H1 (cell line): ENCODE data around the gene BTBD10. TPM values are rescaled to one million over a fixed set of nuclear protein-coding genes. Genes with fewer than 3 reads are reported as not detected.

Source experiments
- CTCF ChIA-PET: fragments of 300-600 bp; sonication (Branson Sonifier 250); formaldehyde crosslinking; loops from one replicate; lab custom pipeline; 2021; ENCODE audit not compliant: partially characterized antibody; lab: Charles Lee
- POLR2A ChIA-PET: fragments of 300-600 bp; sonication (Branson Sonifier 250); formaldehyde crosslinking; loops from one replicate; lab custom pipeline; 2021; ENCODE audit warnings: inconsistent platforms; ENCODE audit not compliant: partially characterized antibody; lab: Charles Lee
- DNase-seq, 2 experiments: peaks; one replicate each; pipeline versions ENCODE4 v3.0.0 to v3.0.0-alpha.2; 2010 to 2022; ENCODE audit warnings: low spot score in 2 of 2, low read depth in 1 of 2, mixed read lengths in 1 of 2
- FAIRE-seq: peaks from 2 replicates; lab custom pipeline; 2011; peaks lifted over from hg19 to GRCh38; lab: Jason Lieb, UNC
- H2AFZ ChIP-seq: 2 replicates; pipeline ENCODE4 v1.8.1; 2012; ENCODE audit warnings: low read length, inconsistent platforms
- H2AK5ac ChIP-seq: 2 replicates; pipeline ENCODE4 v1.6.1; 2013; ENCODE audit warnings: low read depth, low read length
- H2BK120ac ChIP-seq: replicated peaks from 2 replicates; pipeline ENCODE3; 2013; ENCODE audit warnings: low read depth, low read length, inconsistent platforms
- H2BK12ac ChIP-seq: 2 replicates; pipeline ENCODE4 v1.6.1; 2013; ENCODE audit warnings: low read depth, low read length
- H2BK15ac ChIP-seq: 2 replicates; pipeline ENCODE4 v1.6.1; 2013; ENCODE audit warnings: low read length
- H2BK20ac ChIP-seq: 2 replicates; pipeline ENCODE4 v1.6.1; 2013; ENCODE audit warnings: low read length
- H2BK5ac ChIP-seq: 2 replicates; pipeline ENCODE4 v1.6.1; 2013; ENCODE audit warnings: low read depth, low read length
- H3K14ac ChIP-seq: 2 replicates; pipeline ENCODE4 v1.6.1; 2013; ENCODE audit warnings: inconsistent platforms; ENCODE audit not compliant: insufficient read length
- H3K18ac ChIP-seq: 2 replicates; pipeline ENCODE4 v1.6.1; 2013; ENCODE audit warnings: low read length; ENCODE audit errors: extremely low read depth
- H3K23ac ChIP-seq: 2 replicates; pipeline ENCODE4 v1.6.1; 2013; ENCODE audit warnings: inconsistent platforms; ENCODE audit not compliant: insufficient read length
- H3K23me2 ChIP-seq: 2 replicates; pipeline ENCODE4 v1.6.1; 2013; ENCODE audit warnings: low read depth, low read length
- H3K27ac ChIP-seq: 2 replicates; pipeline ENCODE4 v1.6.1; 2011; ENCODE audit warnings: low read depth, low read length, inconsistent platforms
- H3K27me3 ChIP-seq, 4 experiments: replicated peaks in 1 of 4; 1 replicate in 1 of 4; 2 replicates in 3 of 4; pipeline versions ENCODE4 v1.6.1 to v1.8.1; 2011 to 2013; ENCODE audit warnings: low read length in 3 of 4, mild to moderate bottlenecking in 3 of 4, inconsistent platforms in 2 of 4, mixed read lengths in 2 of 4, moderate library complexity in 1 of 4; ENCODE audit not compliant: control insufficient read depth in 3 of 4, insufficient read depth in 3 of 4; ENCODE audit errors: extremely low read depth in 1 of 4
- H3K36me3 ChIP-seq, 4 experiments: 2 replicates each; pipeline versions ENCODE4 v1.6.1 to v1.8.1; 2011 to 2013; ENCODE audit warnings: mild to moderate bottlenecking in 4 of 4, low read length in 3 of 4, moderate library complexity in 2 of 4, control low read depth in 1 of 4, inconsistent platforms in 1 of 4; ENCODE audit not compliant: insufficient read depth in 4 of 4, control insufficient read depth in 2 of 4
- H3K4ac ChIP-seq: replicated peaks from 2 replicates; pipeline ENCODE3; 2013; ENCODE audit warnings: low read length, low read depth, mixed read lengths, inconsistent platforms; ENCODE audit not compliant: insufficient read length
- H3K4me1 ChIP-seq, 4 experiments: replicated peaks in 1 of 4; 1 replicate in 1 of 4; 2 replicates in 3 of 4; pipeline versions ENCODE4 v1.6.1 to v1.8.1; 2011 to 2013; ENCODE audit warnings: low read length in 3 of 4, inconsistent platforms in 2 of 4, mixed read lengths in 1 of 4; ENCODE audit not compliant: insufficient read depth in 4 of 4, control insufficient read depth in 3 of 4
- H3K4me2 ChIP-seq, 2 experiments: 2 replicates each; pipeline versions ENCODE4 v1.6.1 to v1.8.1; 2011 to 2013; ENCODE audit warnings: low read depth in 2 of 2, low read length in 2 of 2, control low read depth in 1 of 2, inconsistent platforms in 1 of 2, mild to moderate bottlenecking in 1 of 2; ENCODE audit not compliant: insufficient read depth in 1 of 2
- H3K4me3 ChIP-seq, 4 experiments: fragments of 200-600, 300-600 bp in 1 of 4; sonication (generic), shearing (Covaris generic), sonication (Bioruptor Twin) in 1 of 4; 2 replicates each; pipeline versions ENCODE4 v1.5.1 to v1.8.1; 2011 to 2016; ENCODE audit warnings: low read length in 4 of 4, low read depth in 3 of 4, control low read depth in 2 of 4, inconsistent platforms in 2 of 4, mild to moderate bottlenecking in 2 of 4, mixed read lengths in 1 of 4, moderate library complexity in 1 of 4; ENCODE audit not compliant: insufficient read depth in 2 of 4; ENCODE audit errors: extremely low read depth in 1 of 4
- H3K56ac ChIP-seq: replicated peaks from 2 replicates; pipeline ENCODE3; 2013; ENCODE audit warnings: low read depth, mild to moderate bottlenecking, mixed read lengths, low read length, inconsistent platforms; ENCODE audit not compliant: insufficient read length
- H3K79me1 ChIP-seq: 2 replicates; pipeline ENCODE4 v1.6.1; 2013; ENCODE audit warnings: low read depth, low read length, control low read depth
- H3K79me2 ChIP-seq, 2 experiments: 2 replicates each; pipeline versions ENCODE4 v1.6.1 to v1.8.1; 2012 to 2013; ENCODE audit warnings: low read length in 2 of 2, mild to moderate bottlenecking in 2 of 2, inconsistent platforms in 1 of 2; ENCODE audit not compliant: insufficient read depth in 2 of 2, control insufficient read depth in 1 of 2
- H3K9ac ChIP-seq, 4 experiments: replicated peaks in 1 of 4; 1 replicate in 1 of 4; 2 replicates in 3 of 4; pipeline versions ENCODE4 v1.6.1 to v1.8.1; 2011 to 2013; ENCODE audit warnings: low read depth in 3 of 4, low read length in 3 of 4, control low read depth in 2 of 4, mild to moderate bottlenecking in 2 of 4, moderate library complexity in 2 of 4, inconsistent platforms in 1 of 4; ENCODE audit errors: extremely low read depth in 1 of 4
- H3K9me3 ChIP-seq, 2 experiments: 2 replicates each; pipeline versions ENCODE4 v1.6.1 to v1.8.1; 2012 to 2013; ENCODE audit warnings: mild to moderate bottlenecking in 2 of 2, moderate library complexity in 2 of 2, control low read depth in 1 of 2, inconsistent platforms in 1 of 2, low read depth in 1 of 2, low read length in 1 of 2, mixed read lengths in 1 of 2; ENCODE audit not compliant: insufficient read depth in 2 of 2
- H4K20me1 ChIP-seq, 2 experiments: replicated peaks in 1 of 2; 2 replicates each; pipeline versions ENCODE3 to v1.8.1; 2011 to 2013; ENCODE audit warnings: inconsistent platforms in 2 of 2, low read length in 2 of 2, mild to moderate bottlenecking in 1 of 2; ENCODE audit not compliant: insufficient read depth in 2 of 2, control insufficient read depth in 1 of 2
- H4K5ac ChIP-seq: 2 replicates; pipeline ENCODE4 v1.6.1; 2013; ENCODE audit warnings: low read length, low read depth, mixed read lengths, inconsistent platforms; ENCODE audit not compliant: insufficient read length
- H4K8ac ChIP-seq: 2 replicates; pipeline ENCODE4 v1.8.0; 2013; ENCODE audit warnings: mild to moderate bottlenecking, moderate library complexity, low read length, inconsistent platforms; ENCODE audit not compliant: insufficient read depth; ENCODE audit errors: extremely low read depth
- H4K91ac ChIP-seq: replicated peaks from 2 replicates; pipeline ENCODE3; 2013; ENCODE audit warnings: low read length, mixed read lengths, inconsistent platforms; ENCODE audit not compliant: insufficient read length
- BRCA1 ChIP-seq: IDR thresholded peaks from 2 replicates; pipeline ENCODE4 v1.6.1; 2012; ENCODE audit warnings: low read depth, low read length, improper control_type of control experiment
- CTCF ChIP-seq, 3 experiments: IDR thresholded peaks; 1 replicate in 2 of 3; 2 replicates in 1 of 3; pipeline versions ENCODE4 v1.5.1 to v1.6.1; 2011; ENCODE audit warnings: low read length in 3 of 3, mild to moderate bottlenecking in 3 of 3, inconsistent platforms in 2 of 3, low read depth in 1 of 3, moderate library complexity in 1 of 3; ENCODE audit not compliant: insufficient read depth in 1 of 3; ENCODE audit errors: control extremely low read depth in 1 of 3
- FOSL1 ChIP-seq: IDR thresholded peaks from 2 replicates; pipeline ENCODE4 v1.6.1; 2011; ENCODE audit warnings: mild to moderate bottlenecking, low read depth, low read length, moderate library complexity; ENCODE audit not compliant: insufficient read depth
- KDM4A ChIP-seq: IDR thresholded peaks from one replicate; pipeline ENCODE4 v1.7.1; 2012; ENCODE audit warnings: low read depth, mild to moderate bottlenecking, moderate library complexity, low read length, inconsistent platforms; ENCODE audit not compliant: severe bottlenecking
- MAFK ChIP-seq: IDR thresholded peaks from 2 replicates; pipeline ENCODE4 v1.6.1; 2012; ENCODE audit warnings: low read depth, mild to moderate bottlenecking, improper control_type of control experiment, low read length
- RAD21 ChIP-seq, 2 experiments: IDR thresholded peaks in 1 of 2; conservative IDR thresholded peaks in 1 of 2; 2 replicates each; pipeline ENCODE4 v1.6.1; 2011; ENCODE audit warnings: low read depth in 2 of 2, low read length in 2 of 2, improper control_type of control experiment in 1 of 2, inconsistent platforms in 1 of 2, mild to moderate bottlenecking in 1 of 2, moderate library complexity in 1 of 2
- SP1 ChIP-seq: IDR thresholded peaks from 2 replicates; pipeline ENCODE4 v1.6.1; 2011; ENCODE audit warnings: low read depth, low read length
- TBP ChIP-seq: IDR thresholded peaks from 2 replicates; pipeline ENCODE4 v1.6.1; 2011; ENCODE audit warnings: low read depth, low read length, improper control_type of control experiment
- YY1 ChIP-seq: IDR thresholded peaks from 2 replicates; pipeline ENCODE4 v1.6.1; 2011; ENCODE audit warnings: low read depth, mild to moderate bottlenecking, low read length
- WGBS, 2 experiments: shearing (Covaris generic) in 1 of 2; methylation state at CpG; one replicate each; pipeline versions ENCODE4 v1.1.6 to v1.1.7; 2013 to 2015; ENCODE audit warnings: low lambda C conversion rate in 2 of 2, mixed read lengths in 2 of 2, inconsistent platforms in 1 of 2, low coverage in 1 of 2, missing lambda C conversion rate in 1 of 2; ENCODE audit not compliant: insufficient replicate concordance in 2 of 2, insufficient coverage in 1 of 2, insufficient read length in 1 of 2; ENCODE audit errors: extremely low coverage in 1 of 2, missing lambda C conversion rate in 1 of 2; 5-methylcytosine and 5-hydroxymethylcytosine counted together
- polyA plus RNA-seq, 7 experiments: library from polyadenylated mRNA; depleted of rRNA in 3 of 7; stranded (reverse) in 5 of 7; unstranded in 2 of 7; fragments of >200 nt in 5 of 7; fragments of 200-250 nt in 2 of 7; gene quantifications; 1 replicate in 5 of 7; 2 replicates in 1 of 7; 4 replicates in 1 of 7; pipeline versions ENCODE4 v1.2.1 to v1.2.3, GENCODE V29; 2011 to 2013; ENCODE audit warnings: missing spikeins in 2 of 7, mixed read lengths in 2 of 7
- total RNA-seq: library from RNA; stranded (reverse); fragmentation: NEBNext Ultra II Directional; extraction: Animal tissue kit (Norgen Biotek cat#: 25700); gene quantifications from 2 replicates; pipeline ENCODE4 v1.2.1, GENCODE V29; 2021

BTBD10 gene
- total and polyA plus RNA-seq, 2 of the 8 experiments (the other 6 are each of a cell fraction or from before 2014, with no cell fraction given): 13.8 to 22.2 TPM

DNA sequence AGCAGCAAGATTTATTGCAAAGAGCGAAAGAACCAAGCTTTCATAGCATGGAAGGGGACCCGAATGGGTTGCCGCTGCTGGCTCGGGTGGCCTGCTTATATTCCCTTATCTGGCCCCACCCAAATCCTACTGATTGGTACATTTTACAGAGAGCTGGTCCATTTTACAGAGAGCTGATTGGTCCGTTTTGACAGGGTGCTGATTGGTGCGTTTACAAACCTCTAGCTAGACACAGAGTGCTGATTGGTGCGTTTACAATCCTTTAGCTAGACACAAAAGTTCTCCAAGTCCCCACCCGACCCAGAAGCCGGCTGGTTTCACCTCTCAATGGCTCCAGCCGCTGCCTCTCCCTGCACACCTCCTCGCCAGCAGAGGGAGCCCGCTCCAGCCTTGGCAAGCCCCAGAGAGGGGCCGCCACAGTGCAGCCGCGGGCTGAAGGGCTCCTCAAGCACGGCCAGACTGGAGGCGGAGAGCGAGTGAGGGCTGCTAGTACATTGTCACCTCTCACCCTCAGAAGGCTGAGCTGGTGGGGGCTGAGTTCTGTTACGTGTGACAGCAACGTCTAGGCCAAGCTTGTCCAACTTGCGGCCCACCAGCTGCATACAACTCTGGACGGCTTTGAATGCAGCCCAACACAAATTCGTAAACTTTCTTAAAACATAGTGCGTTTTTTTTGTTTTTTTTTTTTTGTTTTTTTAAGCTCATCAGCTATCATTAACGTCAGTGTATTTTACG, 24.1 kb upstream of the BTBD10 start:
- Histone ChIP-seq H3K9me3 (peaks cover 0 to 6% of the 10 kb centered on the region in 2 experiments; a peak in 1 of 4 replicates), H2BK120ac (no peak overlapping the region), H3K18ac (no peak overlapping the region; the same call in 1 of the 2 replicates), H2BK5ac (no peak overlapping the region), H3K14ac (no peak overlapping the region), H3K4me2 (peak overlapping the region; percentile 64 to 66), H4K8ac (no peak overlapping the region; the same call in 1 of the 2 replicates), H3K27me3 (no peaks in the 10 kb centered on the region), H3K9ac (no peak overlapping the region), H3K23me2 (no peaks in the 10 kb centered on the region), H3K23ac (no peak overlapping the region), H3K56ac (no peak overlapping the region), H4K91ac (no peak overlapping the region), H2BK20ac (no peak overlapping the region), H2BK12ac (no peak overlapping the region), H3K4ac (no peak overlapping the region), H2AFZ (peak overlapping the region; percentile 95), H3K79me2 (no peaks in the 10 kb centered on the region), H2AK5ac (no peak overlapping the region), H3K36me3 (no peaks in the 10 kb centered on the region), H3K4me1 (no peaks in the 10 kb centered on the region), H3K4me3 (peak overlapping the region; percentile 35 to 57 (median 42); a peak in 7 of 8 replicates), H4K5ac (no peak overlapping the region), H4K20me1 (no peaks in the 10 kb centered on the region), H3K79me1 (no peaks in the 10 kb centered on the region), H3K27ac (no peak overlapping the region), H2BK15ac (no peak overlapping the region)
- ChIA-PET CTCF (interaction anchor here (0.6 to 4.3 kb wide), 55 partner anchors 8 to 928 kb away, joined by 3 to 41 read pairs (median 4); no protein-coding TSS in a partner anchor), POLR2A (no interaction called here)
- FAIRE-seq (no peak), DNase-seq (peak in 1 of 2 experiments; percentile 91)
- 49% methylated on average over 25 of the region's 26 CpGs; no CpG with 5 or more reads in 1 of the 2 experiments for WGBS, 2 experiments
- TF ChIP-seq FOSL1: no peak
- no peak for TF ChIP-seq BRCA1
- TF ChIP-seq CTCF (IDR thresholded peaks at IDR 0.05; ENCODE audit: control extremely low read depth in 1 of 3, insufficient read depth in 1 of 3, low read depth in 1 of 3, low read length in 3 of 3): peak; percentile 73 to 84 (median 82)
- TF ChIP-seq SP1: 0 out of 2 replicates have a peak, but pooled peaks have one; percentile 38
- peak; percentile 72 to 73 for TF ChIP-seq RAD21 (IDR thresholded peaks at IDR 0.05 in 1 of 2, conservative IDR thresholded peaks at IDR 0.05 in 1 of 2; ENCODE audit: low read depth in 2 of 2, low read length in 2 of 2)
- peak; percentile 47; the same call in 1 of the 2 replicates for TF ChIP-seq TBP
- TF ChIP-seq YY1: 0 out of 2 replicates have a peak, but pooled peaks have one; percentile 52
- TF ChIP-seq MAFK: no peak
- TF ChIP-seq KDM4A: peak; percentile 32
